Muscle of back (tissue), 11 donors: ENCODE data around the gene C1orf216. TPM values are rescaled to one million over a fixed set of nuclear protein-coding genes. Genes with fewer than 3 reads are reported as not detected.
"Not testable (repeated sequence)": the region's sequence is repeated elsewhere in the genome, so short reads cannot be mapped to it uniquely, and the experiment has no call there.

Experiments
- DNase-seq, 3 donors: peaks; one replicate each; pipeline versions ENCODE4 v3.0.0 to v3.0.0-alpha.2; 2013
- polyA plus RNA-seq, 10 donors: library from polyadenylated mRNA; unstranded; fragments of 120-200 nt; gene quantifications; one replicate each; pipeline ENCODE4 v1.2.1, GENCODE V29; 2013; ENCODE audit not compliant: insufficient read length in 10 of 10

The C1orf216 gene
- polyA plus RNA-seq, 10 donors: 8.7 to 17.5 (median 10.8) TPM

DNA sequence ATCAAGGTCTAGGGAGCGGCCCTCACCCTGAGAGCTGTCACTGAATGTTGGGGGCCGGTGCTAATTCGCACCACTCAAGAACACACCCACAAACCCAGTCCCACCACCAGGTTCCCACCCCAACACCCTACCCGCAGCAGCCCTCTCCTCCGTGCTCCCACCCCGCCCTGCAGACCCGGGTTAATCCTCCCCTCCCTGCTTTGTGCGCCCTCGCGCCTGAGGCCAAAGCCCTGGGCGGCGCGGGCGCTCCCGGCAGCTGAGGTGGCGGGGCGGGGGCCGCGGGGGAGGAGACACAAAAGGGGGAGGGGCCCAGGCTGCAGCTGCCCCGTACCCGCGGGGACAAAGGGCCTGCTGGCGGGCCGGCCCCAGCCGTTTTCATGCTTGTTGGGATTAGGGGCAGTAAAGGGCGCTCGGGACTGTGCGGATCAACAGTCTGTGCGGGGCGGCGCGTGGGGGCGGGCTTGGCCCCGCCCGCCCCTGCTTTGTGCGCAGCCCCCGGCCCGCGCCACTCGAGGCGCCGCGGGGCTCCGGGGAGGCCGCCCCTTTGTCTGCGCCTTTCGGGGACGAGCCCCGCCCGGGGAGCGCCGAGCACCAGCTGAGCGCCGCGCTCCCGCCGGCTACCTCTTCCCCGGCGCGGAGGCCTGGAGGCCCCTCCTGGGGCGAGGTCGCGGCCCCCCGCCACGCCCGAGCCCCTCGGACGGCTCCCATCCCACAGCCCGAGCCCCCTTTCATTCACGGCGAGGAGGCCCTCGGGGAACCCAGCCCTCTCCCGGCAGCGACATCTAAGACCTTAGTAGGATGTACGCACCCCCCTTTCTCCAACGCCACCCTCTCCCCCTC, 10.9 kb downstream of the C1orf216 start:
- DNase-seq: peak; percentile 31 to 71 (median 47)

- peak in 1 of 3 donors; percentile 17 for DNase-seq
Observed at GRCh38 chr1:35706846-35707600, 11.7 kb downstream of the C1orf216 start.

- no peak for DNase-seq
Observed at GRCh38 chr1:35702508-35702907, 16.2 kb downstream of the C1orf216 start.

- not testable (repeated sequence) for DNase-seq
Observed at GRCh38 chr1:35699152-35699551, 19.5 kb downstream of the C1orf216 start.

DNA sequence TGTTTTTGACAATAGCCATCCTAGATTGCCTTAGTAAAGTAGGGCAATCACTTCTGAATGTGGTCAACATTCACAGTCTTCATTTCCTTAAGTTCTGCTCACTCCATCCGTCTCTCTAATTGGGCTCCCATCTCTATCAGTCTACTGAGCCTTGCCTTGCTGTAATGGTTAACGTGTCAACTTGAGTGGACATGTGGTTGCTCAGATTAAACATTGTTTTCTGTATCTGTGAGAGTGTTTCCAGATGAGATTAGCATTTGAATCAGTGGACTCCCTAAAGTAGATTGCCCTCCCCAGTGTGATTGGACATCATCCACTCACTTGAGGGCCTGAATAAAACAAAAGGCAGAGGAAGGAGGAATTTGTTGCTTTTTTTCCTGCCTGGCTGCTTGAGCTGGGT, 26.4 kb downstream of the C1orf216 start:
- DNase-seq: no peak

- DNase-seq: peak in 1 of 3 donors; percentile 19
Observed at GRCh38 chr1:35691571-35692220, 27.0 kb downstream of the C1orf216 start.

DNA sequence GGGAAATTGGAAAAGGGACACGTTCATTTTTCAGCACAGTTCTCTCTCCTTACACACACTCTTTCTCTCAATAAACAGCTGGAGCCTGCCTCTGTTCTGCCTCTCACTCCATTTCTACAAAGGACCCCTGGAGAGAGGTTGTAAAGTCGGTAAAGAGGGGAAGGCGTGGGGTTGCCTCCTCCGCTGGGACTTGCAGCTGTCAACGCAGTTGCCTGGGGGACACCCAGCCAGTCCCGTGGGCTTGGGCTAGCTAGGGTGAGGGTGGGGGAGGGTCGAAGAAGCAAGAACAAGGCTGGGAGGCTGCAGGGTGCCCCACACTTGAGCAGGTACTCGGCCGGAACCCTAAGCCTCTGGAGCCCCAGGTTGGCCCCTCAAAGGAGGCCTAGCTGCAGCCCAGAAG, 27.6 kb downstream of the C1orf216 start:
- no peak for DNase-seq

DNA sequence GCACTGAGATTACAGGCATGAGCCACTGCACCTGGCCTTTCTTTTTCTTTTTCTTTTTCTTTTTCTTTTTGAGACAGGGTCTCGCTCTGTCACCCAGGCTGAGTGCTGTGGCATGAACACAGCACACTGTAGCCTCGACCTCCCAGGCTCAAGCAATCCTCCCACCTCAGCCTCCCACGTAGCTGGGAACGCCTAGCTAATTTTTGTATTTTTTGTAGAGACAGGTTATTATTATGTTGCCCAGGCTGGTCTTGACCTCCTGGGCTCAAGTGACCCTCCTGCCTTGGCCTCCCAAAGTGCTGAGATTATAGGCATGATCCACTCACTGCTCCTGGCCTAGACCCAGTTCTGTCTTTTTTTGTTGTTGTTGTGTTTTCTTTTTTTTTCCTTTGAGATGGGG, 28.6 kb downstream of the C1orf216 start:
- not testable (repeated sequence) for DNase-seq

DNA sequence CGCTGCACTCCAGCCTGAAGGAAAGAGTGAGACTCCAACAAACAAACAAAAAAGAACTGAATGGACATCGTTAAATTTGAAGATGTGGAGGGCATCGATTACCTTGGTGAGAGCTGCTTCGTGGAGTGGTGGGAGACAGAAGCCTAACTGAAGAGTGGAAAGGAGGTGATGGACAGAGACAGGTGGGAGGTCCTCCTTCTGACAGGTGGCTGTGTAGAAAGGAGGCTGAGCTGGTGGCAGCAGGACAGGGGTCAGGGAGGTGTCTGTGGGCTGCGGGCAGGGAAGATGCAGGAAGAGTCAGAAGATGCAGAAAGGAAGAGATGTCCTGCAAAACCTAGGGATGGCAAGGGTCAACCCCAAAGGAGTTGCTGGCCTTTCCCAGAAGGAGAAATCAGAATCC, 30.5 kb downstream of the C1orf216 start:
- no peak for DNase-seq

GRCh38 chr1:35683012-35683411, 35.7 kb downstream of the C1orf216 start:
- DNase-seq: no peak

- DNase-seq: no peak
Observed at GRCh38 chr1:35680271-35680670, 38.4 kb downstream of the C1orf216 start.

- DNase-seq: no peak
Observed at GRCh38 chr1:35675773-35676172, 42.9 kb downstream of the C1orf216 start.

DNA sequence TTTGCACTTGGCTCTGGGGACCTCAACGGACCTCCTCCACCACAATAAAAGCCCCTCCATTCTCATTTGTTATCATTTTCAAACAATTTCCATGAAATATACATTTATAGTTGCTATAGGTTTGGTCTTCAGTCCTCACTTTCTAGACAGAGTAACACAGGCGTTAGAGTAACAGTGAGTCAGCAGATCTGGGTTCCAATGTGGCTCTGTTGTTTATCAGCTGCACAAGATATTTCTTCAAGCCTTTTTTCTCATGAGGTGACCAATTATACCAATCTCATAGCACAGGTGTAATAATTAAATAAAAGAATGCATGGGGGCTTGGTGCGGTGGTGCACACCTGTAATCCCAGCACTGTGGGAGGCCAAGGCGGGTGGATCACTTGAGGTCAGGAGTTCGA, 44.6 kb downstream of the C1orf216 start:
- no peak for DNase-seq

DNA sequence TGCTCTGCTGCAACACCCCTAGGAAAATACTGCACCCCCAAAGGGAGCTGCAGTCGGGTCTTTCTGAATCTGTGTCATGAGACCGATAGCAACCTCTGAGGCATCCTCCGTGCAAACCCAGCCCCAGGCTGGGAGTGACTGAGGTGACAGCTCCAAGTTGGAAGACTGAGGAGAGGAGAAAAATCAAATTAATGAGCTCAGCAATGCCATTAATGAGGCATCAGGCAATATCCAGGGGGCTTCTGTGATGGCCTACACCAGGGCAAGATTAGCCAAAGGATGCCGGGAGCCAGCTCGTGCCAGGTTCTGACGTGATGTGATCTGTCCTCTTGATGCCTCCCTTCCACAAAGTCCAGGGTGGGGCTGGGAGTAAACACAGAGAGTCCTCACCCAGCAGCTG, 46.6 kb downstream of the C1orf216 start:
- DNase-seq: no peak

DNA sequence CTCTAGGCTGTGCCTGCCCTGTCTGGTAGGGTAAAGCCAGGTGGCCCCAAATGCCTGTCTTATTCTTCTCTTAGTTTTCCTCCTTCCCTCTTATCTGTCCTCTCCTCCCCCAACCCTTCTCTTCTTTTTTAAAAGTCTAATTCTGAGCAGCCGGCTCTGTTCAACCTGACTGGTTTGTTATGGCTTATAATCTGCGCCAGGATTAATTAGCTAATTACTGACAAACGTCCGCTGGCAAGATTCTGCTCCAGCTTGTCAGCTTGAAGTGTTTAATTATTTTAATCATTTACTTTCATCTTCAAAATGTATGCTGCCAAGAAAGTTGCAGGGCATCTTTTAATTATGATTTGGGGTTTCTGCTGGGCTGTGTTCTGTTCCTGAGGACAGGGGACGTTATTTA, 50.2 kb downstream of the C1orf216 start:
- DNase-seq: no peak

DNA sequence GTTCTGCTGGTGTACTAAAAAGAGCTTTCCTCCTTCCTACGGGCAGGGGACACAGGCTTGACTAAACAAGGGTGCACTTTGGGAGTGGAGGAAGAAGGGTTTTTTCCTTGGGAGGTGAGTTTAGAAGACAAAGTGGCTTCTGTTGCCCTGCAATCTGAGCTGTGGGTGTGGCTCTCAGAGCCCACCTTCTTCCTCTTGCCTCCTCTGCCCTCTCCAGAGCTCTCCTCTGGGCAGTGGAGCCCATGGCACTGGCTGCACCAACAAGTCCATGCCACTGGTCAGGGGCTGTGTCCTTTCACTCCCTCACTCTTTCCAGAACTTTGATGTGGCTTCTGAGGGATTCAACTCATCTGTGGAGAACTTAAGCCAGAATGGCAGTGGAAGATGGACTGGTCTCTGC, 51.8 kb downstream of the C1orf216 start:
- no peak for DNase-seq

DNA sequence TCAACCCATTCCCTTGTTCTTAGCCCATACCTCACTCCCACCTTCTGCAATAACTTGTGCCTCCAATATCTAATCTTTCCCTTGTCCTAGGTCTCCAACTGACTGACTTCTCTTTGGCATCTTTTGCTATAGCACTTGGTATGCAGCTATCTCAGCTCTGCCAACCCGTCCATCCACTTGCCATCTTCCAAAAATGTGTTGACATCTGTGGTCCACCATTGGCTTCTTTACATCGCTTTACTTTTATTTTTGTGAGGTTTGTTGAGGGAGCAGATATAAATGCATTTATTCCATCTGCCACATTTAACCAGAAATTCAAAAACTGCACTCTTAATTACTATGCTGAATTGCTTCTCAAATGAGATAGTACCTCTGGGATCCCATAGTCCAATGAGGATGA, 52.5 kb downstream of the C1orf216 start:
- no peak for DNase-seq

Other genes starting within 250 kb of the C1orf216 start
- 10 to 100 TPM; 25.8 to 50.7 (median 33.4) TPM for gene KIAA0319L, start 161.5 kb downstream of the C1orf216 start, polyA plus RNA-seq
- 10 to 100 TPM; 10.1 to 15.6 (median 14.4) TPM for gene NCDN, start 161.1 kb downstream of the C1orf216 start, polyA plus RNA-seq
- gene TFAP2E, start 145.6 kb downstream of the C1orf216 start, polyA plus RNA-seq: 1 to 10 TPM in 1 of 10 donors, under 1 TPM in 9; 0.25 to 1.5 (median 0.56) TPM
- 10 to 100 TPM; 52.9 to 68.0 (median 59.8) TPM for gene PSMB2, start 77.4 kb downstream of the C1orf216 start, polyA plus RNA-seq
- 10 to 100 TPM in 1 of 10 donors, 1 to 10 TPM in 9; 4.8 to 13.5 (median 6.8) TPM for gene CLSPN, start 51.1 kb upstream of the C1orf216 start, polyA plus RNA-seq
- 10 to 100 TPM in 8 of 10 donors, 1 to 10 TPM in 2; 9.1 to 19.5 (median 13.6) TPM for gene AGO4, start 89.1 kb upstream of the C1orf216 start, polyA plus RNA-seq
- 10 to 100 TPM in 6 of 10 donors, 1 to 10 TPM in 4; 7.9 to 11.5 (median 10.1) TPM for gene AGO1, start 164.3 kb upstream of the C1orf216 start, polyA plus RNA-seq
- gene AGO3, start 212.2 kb upstream of the C1orf216 start, polyA plus RNA-seq: 10 to 100 TPM in 5 of 10 donors, 1 to 10 TPM in 5; 8.0 to 13.9 (median 10.7) TPM